Smooth muscle cell (in vitro differentiated cells): Measurements from ENCODE around the gene PSME2. TPM values are rescaled to one million over a fixed set of nuclear protein-coding genes. Genes with fewer than 3 reads are reported as not detected.

Experiments used
- DNase-seq: peaks from one replicate; lab custom pipeline; 2025; ENCODE audit not compliant: unreplicated experiment; lab: John Stamatoyannopoulos, UW
- H2AFZ ChIP-seq: fragments of 200-600 bp; sonication (generic); 2 replicates; pipeline ENCODE4 v1.6.0; 2016; ENCODE audit warnings: antibody characterized with exemption, low read depth, mild to moderate bottlenecking
- H3F3A ChIP-seq: fragments of 200-600 bp; sonication (generic); 2 replicates; pipeline ENCODE4 v1.6.0; 2017; ENCODE audit warnings: antibody characterized with exemption, low read depth
- H3K27ac ChIP-seq: fragments of 200-600 bp; sonication (generic); 2 replicates; pipeline ENCODE4 v1.5.1; 2016; ENCODE audit warnings: low read depth, mild to moderate bottlenecking
- H3K27me3 ChIP-seq: fragments of 200-600 bp; sonication (generic); 2 replicates; pipeline ENCODE4 v1.6.1; 2016; ENCODE audit warnings: low read depth, mild to moderate bottlenecking
- H3K36me3 ChIP-seq: fragments of 200-600 bp; sonication (generic); 2 replicates; pipeline ENCODE4 v1.5.1; 2016; ENCODE audit warnings: low read depth
- H3K4me1 ChIP-seq: fragments of 200-600 bp; sonication (generic); 2 replicates; pipeline ENCODE4 v1.5.1; 2016; ENCODE audit warnings: low read depth
- H3K4me2 ChIP-seq: fragments of 200-600 bp; sonication (generic); 2 replicates; pipeline ENCODE4 v1.6.0; 2016; ENCODE audit warnings: mild to moderate bottlenecking
- H3K4me3 ChIP-seq: fragments of 200-600 bp; sonication (generic); 2 replicates; pipeline ENCODE4 v1.5.1; 2016; ENCODE audit warnings: mild to moderate bottlenecking
- H3K79me2 ChIP-seq: fragments of 200-600 bp; sonication (generic); 2 replicates; pipeline ENCODE4 v1.6.0; 2016; ENCODE audit warnings: low read depth, mild to moderate bottlenecking
- H3K9ac ChIP-seq: fragments of 200-600 bp; sonication (generic); 2 replicates; pipeline ENCODE4 v1.6.0; 2016; ENCODE audit warnings: low read depth
- H3K9me3 ChIP-seq: fragments of 200-600 bp; sonication (generic); replicated peaks from 2 replicates; pipeline ENCODE4 v1.5.1; 2016; ENCODE audit warnings: low read depth
- H4K20me1 ChIP-seq: fragments of 200-600 bp; sonication (generic); 2 replicates; pipeline ENCODE4 v1.6.0; 2016; ENCODE audit warnings: low read depth
- CTCF ChIP-seq: fragments of 200-600 bp; sonication (generic); IDR thresholded peaks from 2 replicates; pipeline ENCODE4 v1.5.1; 2017; ENCODE audit warnings: borderline replicate concordance, mild to moderate bottlenecking, antibody characterized with exemption; ENCODE audit not compliant: insufficient read depth, poor library complexity, severe bottlenecking
- WGBS: methylation state at CpG from one replicate; pipeline ENCODE4 v1.1.7; 2016; ENCODE audit warnings: low lambda C conversion rate; 5-methylcytosine and 5-hydroxymethylcytosine counted together
- polyA plus RNA-seq: library from polyadenylated mRNA; unstranded; fragments of >200 nt; fragmentation: Nextera tagmentation; extraction: Ambion mirVana; gene quantifications from 2 replicates; pipeline ENCODE4 v1.2.1, GENCODE V29; 2016
- total RNA-seq: library from RNA; depleted of rRNA; stranded (reverse); fragments of >200 nt; gene quantifications from 2 replicates; pipeline ENCODE4 v1.2.3, GENCODE V29; 2014

The PSME2 gene
- total and polyA plus RNA-seq, 2 experiments from 2014 or later: 40.7 to 164 TPM

- Histone ChIP-seq H3K27me3 (no peaks in the 10 kb centered on the region), H2AFZ (no peak overlapping the region), H3K27ac (peak overlapping the region; percentile 78), H3K4me3 (peak overlapping the region; percentile 58), H3K4me1 (peaks cover 11% of the 10 kb centered on the region), H3K4me2 (peak overlapping the region; percentile 85), H3F3A (peaks cover 10% of the 10 kb centered on the region), H4K20me1 (no peaks in the 10 kb centered on the region), H3K9ac (peak overlapping the region; percentile 54), H3K9me3 (no peaks in the 10 kb centered on the region), H3K36me3 (no peaks in the 10 kb centered on the region), H3K79me2 (peaks cover 22% of the 10 kb centered on the region)
- WGBS: 5% methylated on average over 3 of the region's 3 CpGs
- TF ChIP-seq CTCF: no peak
- no peak for DNase-seq
Observed at GRCh38 chr14:24189059-24189375, 42.6 kb upstream of the PSME2 start.

- Histone ChIP-seq H3F3A (peaks cover 10% of the 10 kb centered on the region), H3K27ac (peak within 1 kb of the TSS; percentile 78), H3K27me3 (no peaks in the 10 kb centered on the region), H3K4me3 (peak within 1 kb of the TSS; percentile 58), H3K9ac (peak within 1 kb of the TSS; percentile 58), H3K4me2 (peak within 1 kb of the TSS; percentile 85), H3K36me3 (no peaks in the 10 kb centered on the region), H4K20me1 (no peaks in the 10 kb centered on the region), H3K9me3 (no peaks in the 10 kb centered on the region), H3K4me1 (peaks cover 11% of the 10 kb centered on the region), H3K79me2 (peaks cover 20% of the 10 kb centered on the region), H2AFZ (no peak within 1 kb of the TSS)
- TF ChIP-seq CTCF: no peak
- peak; percentile 79 for DNase-seq
- 2% methylated on average over 65 of the region's 65 CpGs for WGBS
Observed at GRCh38 chr14:24188251-24189058, 42.0 kb upstream of the PSME2 start, which contains the start of gene IPO4. TSS of gene IPO4 (minus strand) at chr14:24188816. CDS start at chr14:24188787, 29 bp downstream.

GRCh38 chr14:24187539-24187915 is 41.1 kb upstream of the PSME2 start:
- TF ChIP-seq CTCF: no peak
- H3K9ac ChIP-seq: no peak overlapping the region
- H3K79me2 ChIP-seq: peaks cover 13% of the 10 kb centered on the region
- H3K4me3 ChIP-seq: peak overlapping the region; percentile 58
- H3K4me1 ChIP-seq: peaks cover 11% of the 10 kb centered on the region
- no peak for DNase-seq
- peak overlapping the region; percentile 85 for H3K4me2 ChIP-seq
- peaks cover 10% of the 10 kb centered on the region for H3F3A ChIP-seq
- 88% methylated on average over 2 of the region's 2 CpGs for WGBS
- no peaks in the 10 kb centered on the region for H3K36me3 ChIP-seq
- H3K27ac ChIP-seq: no peak overlapping the region
- H3K27me3 ChIP-seq: no peaks in the 10 kb centered on the region
- no peak overlapping the region for H2AFZ ChIP-seq
- no peaks in the 10 kb centered on the region for H4K20me1 ChIP-seq
- H3K9me3 ChIP-seq: no peaks in the 10 kb centered on the region
